H9 (cell line): ENCODE data around the gene METTL26. TPM values are rescaled to one million over a fixed set of nuclear protein-coding genes. Genes with fewer than 3 reads are reported as not detected.
A peak's percentile ranks its signal among the peaks of the same experiment; 100 is the strongest.

ENCODE experiments used
- DNase-seq: peaks from one replicate; pipeline ENCODE4 v3.0.0-alpha.2; 2017
- H2AFZ ChIP-seq: one replicate; pipeline ENCODE4 v1.6.1; 2013; ENCODE audit warnings: mild to moderate bottlenecking, low read length, control low read depth, moderate library complexity
- H2AK5ac ChIP-seq: 2 replicates; pipeline ENCODE4 v1.6.1; 2013; ENCODE audit warnings: low read length, control low read depth, mixed read lengths; ENCODE audit not compliant: insufficient read length
- H2BK120ac ChIP-seq: one replicate; pipeline ENCODE4 v1.6.1; 2013; ENCODE audit warnings: low read depth, mild to moderate bottlenecking, low read length, control low read depth, inconsistent platforms; ENCODE audit not compliant: poor library complexity, severe bottlenecking
- H2BK12ac ChIP-seq: 2 replicates; pipeline ENCODE4 v1.6.1; 2013; ENCODE audit warnings: low read length, control low read depth, mixed read lengths, low read depth; ENCODE audit not compliant: insufficient read length
- H2BK15ac ChIP-seq: 2 replicates; pipeline ENCODE4 v1.6.1; 2013; ENCODE audit warnings: low read depth, low read length, control low read depth
- H2BK20ac ChIP-seq: one replicate; pipeline ENCODE4 v1.6.1; 2013; ENCODE audit warnings: low read depth, mild to moderate bottlenecking, low read length, control low read depth, inconsistent platforms; ENCODE audit not compliant: poor library complexity, severe bottlenecking
- H2BK5ac ChIP-seq: 2 replicates; pipeline ENCODE4 v1.6.1; 2013; ENCODE audit warnings: low read length, control low read depth, mixed read lengths; ENCODE audit not compliant: insufficient read length
- H3K14ac ChIP-seq: 2 replicates; pipeline ENCODE4 v1.6.1; 2013; ENCODE audit warnings: low read length, control low read depth; ENCODE audit not compliant: insufficient read depth
- H3K18ac ChIP-seq: 2 replicates; pipeline ENCODE4 v1.6.1; 2013; ENCODE audit warnings: low read depth, mild to moderate bottlenecking, mixed read lengths, low read length, control low read depth; ENCODE audit not compliant: insufficient read length
- H3K23ac ChIP-seq: 2 replicates; pipeline ENCODE4 v1.6.1; 2013; ENCODE audit warnings: low read length, control low read depth, mixed read lengths, low read depth; ENCODE audit not compliant: insufficient read length
- H3K23me2 ChIP-seq: 2 replicates; pipeline ENCODE4 v1.6.1; 2013; ENCODE audit warnings: low read depth, mild to moderate bottlenecking, mixed read lengths, low read length, control low read depth; ENCODE audit not compliant: insufficient read length, poor library complexity, severe bottlenecking
- H3K27ac ChIP-seq: 2 replicates; pipeline ENCODE4 v1.5.1; 2013; ENCODE audit warnings: low read length, control low read depth, mixed read lengths, low read depth; ENCODE audit not compliant: insufficient read length
- H3K27me3 ChIP-seq: 2 replicates; pipeline ENCODE4 v1.6.1; 2013; ENCODE audit warnings: low read length, control low read depth, inconsistent platforms; ENCODE audit not compliant: insufficient read depth
- H3K4ac ChIP-seq: 2 replicates; pipeline ENCODE4 v1.6.1; 2013; ENCODE audit warnings: low read depth, mild to moderate bottlenecking, control low read depth, inconsistent platforms, low read length, moderate library complexity
- H3K4me1 ChIP-seq: 2 replicates; pipeline ENCODE4 v1.6.1; 2013; ENCODE audit warnings: low read length, control low read depth, inconsistent platforms; ENCODE audit not compliant: insufficient read depth
- H3K4me2 ChIP-seq: 2 replicates; pipeline ENCODE4 v1.6.1; 2013; ENCODE audit warnings: low read length, control low read depth, mixed read lengths; ENCODE audit not compliant: insufficient read length, insufficient read depth
- H3K56ac ChIP-seq: 2 replicates; pipeline ENCODE4 v1.6.1; 2013; ENCODE audit warnings: low read depth, mild to moderate bottlenecking, mixed read lengths, low read length, control low read depth; ENCODE audit not compliant: insufficient read length
- H3K79me1 ChIP-seq: 2 replicates; pipeline ENCODE4 v1.6.1; 2013; ENCODE audit warnings: low read depth, mild to moderate bottlenecking, moderate library complexity, low read length, control low read depth, inconsistent platforms; ENCODE audit not compliant: insufficient read depth, poor library complexity, severe bottlenecking
- H3K79me2 ChIP-seq: 2 replicates; pipeline ENCODE4 v1.6.1; 2013; ENCODE audit warnings: low read length, control low read depth, inconsistent platforms; ENCODE audit not compliant: insufficient read depth
- H3K9ac ChIP-seq: 2 replicates; pipeline ENCODE4 v1.6.1; 2013; ENCODE audit warnings: low read length, control low read depth, mixed read lengths; ENCODE audit not compliant: insufficient read length; ENCODE audit errors: extremely low read depth
- H3K9me3 ChIP-seq: one replicate; pipeline ENCODE4 v1.6.1; 2013; ENCODE audit warnings: low read depth, low read length, inconsistent platforms; ENCODE audit not compliant: control insufficient read depth
- H3T11ph ChIP-seq: one replicate; pipeline ENCODE4 v1.6.1; 2013; ENCODE audit warnings: mild to moderate bottlenecking, low read length, control low read depth, inconsistent platforms
- H4K20me1 ChIP-seq: one replicate; pipeline ENCODE4 v1.6.1; 2013; ENCODE audit not compliant: control insufficient read depth, insufficient read length, insufficient read depth
- H4K5ac ChIP-seq: 2 replicates; pipeline ENCODE4 v1.6.1; 2013; ENCODE audit warnings: low read depth, mild to moderate bottlenecking, mixed read lengths, low read length, control low read depth; ENCODE audit not compliant: insufficient read length
- H4K8ac ChIP-seq: replicated peaks from 2 replicates; pipeline ENCODE4 v1.6.1; 2013; ENCODE audit warnings: low read length, control low read depth, mixed read lengths, low read depth; ENCODE audit not compliant: insufficient read length
- H4K91ac ChIP-seq: 2 replicates; pipeline ENCODE4 v1.6.1; 2013; ENCODE audit warnings: low read depth, mild to moderate bottlenecking, moderate library complexity, mixed read lengths, low read length, control low read depth; ENCODE audit not compliant: insufficient read length
- H3K27ac Mint-ChIP-seq, 3 experiments: 2 replicates in 2 of 3; 3 replicates in 1 of 3; pipeline ENCODE4 v1.8.0; 2020 to 2021; ENCODE audit warnings: mixed read lengths in 3 of 3, mild to moderate bottlenecking in 1 of 3, moderate library complexity in 1 of 3
- H3K27me3 Mint-ChIP-seq: 2 replicates; pipeline ENCODE4 v1.8.0; 2021; ENCODE audit warnings: low read depth, mild to moderate bottlenecking, moderate library complexity, mixed read lengths
- H3K36me3 Mint-ChIP-seq, 3 experiments: 2 replicates in 2 of 3; 3 replicates in 1 of 3; pipeline ENCODE4 v1.8.0; 2020 to 2021; ENCODE audit warnings: low read depth in 3 of 3, mixed read lengths in 3 of 3; ENCODE audit not compliant: insufficient read depth in 1 of 3
- H3K4me1 Mint-ChIP-seq, 2 experiments: 2 replicates each; pipeline ENCODE4 v1.8.0; 2020; ENCODE audit warnings: mixed read lengths in 2 of 2
- H3K4me3 Mint-ChIP-seq, 2 experiments: 2 replicates in 1 of 2; 3 replicates in 1 of 2; pipeline ENCODE4 v1.8.0; 2020 to 2021; ENCODE audit warnings: mild to moderate bottlenecking in 2 of 2, mixed read lengths in 2 of 2, moderate library complexity in 1 of 2
- H3K9me3 Mint-ChIP-seq, 2 experiments: 2 replicates in 1 of 2; 3 replicates in 1 of 2; pipeline ENCODE4 v1.8.0; 2020; ENCODE audit warnings: mild to moderate bottlenecking in 2 of 2, mixed read lengths in 2 of 2, moderate library complexity in 1 of 2
- WGBS: extraction: QIAGEN DNeasy Blood & Tissue Kit; methylation state at CpG from one replicate; pipeline ENCODE4 v1.1.7; 2013; ENCODE audit warnings: missing lambda C conversion rate, low lambda C conversion rate, mixed read lengths; ENCODE audit not compliant: insufficient read length; ENCODE audit errors: extremely low coverage; 5-methylcytosine and 5-hydroxymethylcytosine counted together
- total RNA-seq: library from RNA; stranded (reverse); gene quantifications from 2 replicates; pipeline ENCODE4 v1.2.1, GENCODE V29; 2021
- TF ChIP-seq, protein P1 (sequence below): fragments of 200-600 bp; sonication (generic); conservative IDR thresholded peaks from 3 replicates; pipeline ENCODE4 v1.8.0; 2021; ENCODE audit warnings: antibody characterized with exemption, mild to moderate bottlenecking

The METTL26 gene
- total RNA-seq, 1 experiment from 2014 or later = 108 TPM

DNA sequence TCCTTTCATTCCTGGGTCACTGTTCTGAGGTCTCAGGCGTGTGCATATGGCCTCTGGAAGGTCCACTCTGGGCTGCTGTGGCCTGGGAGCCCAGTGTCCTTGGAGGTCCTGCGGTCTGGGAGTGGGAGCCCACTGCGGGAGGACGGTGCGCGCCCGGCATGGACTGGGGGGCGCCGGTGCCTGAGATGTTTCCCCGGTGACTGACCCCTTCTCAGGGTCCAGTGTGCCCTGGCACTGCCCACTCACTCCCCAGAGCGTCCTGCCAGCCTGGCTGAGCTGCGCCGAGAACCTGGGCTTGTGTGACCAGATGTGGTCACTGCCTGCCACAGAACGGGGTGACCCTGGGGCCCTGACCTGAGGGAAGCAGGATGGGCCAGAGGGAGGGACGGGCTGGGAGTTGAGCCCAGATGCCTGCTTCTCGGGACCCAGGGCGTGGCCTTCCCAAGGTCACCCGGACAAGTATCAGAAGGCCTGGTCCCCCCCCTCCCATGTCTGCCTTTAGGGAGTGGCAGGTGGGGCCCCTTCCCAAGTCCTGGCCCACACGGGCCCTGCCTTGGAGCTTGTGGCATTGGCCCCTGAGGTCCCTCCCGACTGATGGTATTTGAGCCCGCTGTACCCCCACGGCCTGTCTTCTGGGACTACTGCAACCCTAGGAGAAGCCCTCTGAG lies 38.2 kb upstream of the METTL26 start:
- Mint-ChIP-seq H3K27ac (no peak overlapping the region; a peak in 1 of 7 replicates), H3K4me3 (peak overlapping the region in 1 of 2 experiments; percentile 69; a peak in 1 of 5 replicates), H3K4me1 (peaks cover 14 to 21% of the 10 kb centered on the region in 2 experiments), H3K36me3 (peaks cover 11 to 25% (median 23%) of the 10 kb centered on the region in 3 experiments; a peak in 6 of 7 replicates), H3K27me3 (peaks cover 3% of the 10 kb centered on the region; the same call in 1 of the 2 replicates), H3K9me3 (no peaks in the 10 kb centered on the region)
- H4K5ac ChIP-seq = no peak overlapping the region
- no peak overlapping the region for H2BK20ac ChIP-seq
- no peak overlapping the region for H3K56ac ChIP-seq
- H3K14ac ChIP-seq = no peak overlapping the region
- no peaks in the 10 kb centered on the region for H3K79me1 ChIP-seq
- no peaks in the 10 kb centered on the region for H3K27me3 ChIP-seq
- no peak overlapping the region for H2BK5ac ChIP-seq
- TF ChIP-seq, protein P1, sequence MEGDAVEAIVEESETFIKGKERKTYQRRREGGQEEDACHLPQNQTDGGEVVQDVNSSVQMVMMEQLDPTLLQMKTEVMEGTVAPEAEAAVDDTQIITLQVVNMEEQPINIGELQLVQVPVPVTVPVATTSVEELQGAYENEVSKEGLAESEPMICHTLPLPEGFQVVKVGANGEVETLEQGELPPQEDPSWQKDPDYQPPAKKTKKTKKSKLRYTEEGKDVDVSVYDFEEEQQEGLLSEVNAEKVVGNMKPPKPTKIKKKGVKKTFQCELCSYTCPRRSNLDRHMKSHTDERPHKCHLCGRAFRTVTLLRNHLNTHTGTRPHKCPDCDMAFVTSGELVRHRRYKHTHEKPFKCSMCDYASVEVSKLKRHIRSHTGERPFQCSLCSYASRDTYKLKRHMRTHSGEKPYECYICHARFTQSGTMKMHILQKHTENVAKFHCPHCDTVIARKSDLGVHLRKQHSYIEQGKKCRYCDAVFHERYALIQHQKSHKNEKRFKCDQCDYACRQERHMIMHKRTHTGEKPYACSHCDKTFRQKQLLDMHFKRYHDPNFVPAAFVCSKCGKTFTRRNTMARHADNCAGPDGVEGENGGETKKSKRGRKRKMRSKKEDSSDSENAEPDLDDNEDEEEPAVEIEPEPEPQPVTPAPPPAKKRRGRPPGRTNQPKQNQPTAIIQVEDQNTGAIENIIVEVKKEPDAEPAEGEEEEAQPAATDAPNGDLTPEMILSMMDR = no peak
- no peak overlapping the region for H4K8ac ChIP-seq
- H4K20me1 ChIP-seq = no peaks in the 10 kb centered on the region
- no peaks in the 10 kb centered on the region for H3K4me1 ChIP-seq
- no peak overlapping the region for H2BK12ac ChIP-seq
- no peaks in the 10 kb centered on the region for H3K79me2 ChIP-seq
- no peak overlapping the region for H2AFZ ChIP-seq
- no peak overlapping the region for H3K27ac ChIP-seq
- no peak overlapping the region for H3K18ac ChIP-seq
- no CpG with 5 or more reads among the region's 22 CpGs for WGBS
- H3K9me3 ChIP-seq = no peaks in the 10 kb centered on the region
- H3T11ph ChIP-seq = no peak overlapping the region
- no peak overlapping the region for H4K91ac ChIP-seq
- no peak overlapping the region for H2BK15ac ChIP-seq
- H3K4me2 ChIP-seq = no peak overlapping the region
- peaks cover 7% of the 10 kb centered on the region for H3K23me2 ChIP-seq
- no peak overlapping the region for H2AK5ac ChIP-seq
- H3K23ac ChIP-seq = no peak overlapping the region
- H3K4ac ChIP-seq = no peak overlapping the region
- no peak overlapping the region for H2BK120ac ChIP-seq
- no peak for DNase-seq
- H3K9ac ChIP-seq = no peak overlapping the region
